ENCODE data around the gene SFXN5. TPM values are rescaled to one million over a fixed set of nuclear protein-coding genes. Genes with fewer than 3 reads are reported as not detected.

Gene SFXN5
- total and polyA plus RNA-seq, 2 of the 4 experiments (the other 2 are of a cell fraction) = 8.6 to 17.0 TPM

DNA sequence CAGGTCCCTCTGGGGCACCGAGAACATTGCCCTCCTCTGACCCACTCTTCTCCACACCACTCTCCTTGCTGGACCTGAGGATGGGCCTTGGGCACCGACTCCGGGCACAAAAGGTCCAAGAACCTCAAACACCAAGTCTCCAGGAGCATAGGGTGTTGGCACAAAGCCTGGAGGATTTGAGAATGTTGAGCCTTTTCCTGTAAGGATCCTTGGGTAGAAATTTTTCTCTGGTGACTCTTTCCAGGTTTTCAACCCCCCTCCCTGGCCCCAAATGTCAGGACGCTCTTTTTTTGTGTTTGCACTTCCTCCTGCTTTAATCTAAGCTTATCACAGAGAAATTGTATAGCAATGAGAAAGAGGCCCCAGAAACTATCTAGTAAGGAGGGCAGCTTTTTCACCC lies 175.1 kb downstream of the SFXN5 start:
- H4K5ac ChIP-seq (ENCODE audit: low read depth, low read length) = no peak overlapping the region
- TF ChIP-seq FOS (IDR thresholded peaks at IDR 0.05; ENCODE audit: low read depth, low read length) = no peak
- no peak for TF ChIP-seq MAZ (IDR thresholded peaks at IDR 0.05; ENCODE audit: borderline replicate concordance, low read depth, low read length)
- TF ChIP-seq CHD1 (IDR thresholded peaks at IDR 0.05; ENCODE audit: low read depth, low read length) = no peak
- no peak for TF ChIP-seq RFX5 (IDR thresholded peaks at IDR 0.05; ENCODE audit: low read depth, low read length)
- no peak for TF ChIP-seq RCOR1 (IDR thresholded peaks at IDR 0.05; ENCODE audit: insufficient replicate concordance, low read length)
- TF ChIP-seq POLR2A (IDR thresholded peaks at IDR 0.05; ENCODE audit: low read depth, low read length) = no peak
- no peak for TF ChIP-seq CEBPB (IDR thresholded peaks at IDR 0.05; ENCODE audit: low read depth, low read length)
- TF ChIP-seq SMC3 (IDR thresholded peaks at IDR 0.05; ENCODE audit: low read depth, low read length) = no peak
- TF ChIP-seq MAFK (IDR thresholded peaks at IDR 0.05; ENCODE audit: low read depth, low read length) = no peak
- ChIA-PET POLR2A (ENCODE audit: unreplicated experiment) (no interaction called here), CTCF (interaction anchor here (0.7 to 0.8 kb wide), 2 partner anchors 78 to 260 kb away, joined by 3 read pairs; no protein-coding TSS in a partner anchor)
- no peaks in the 10 kb centered on the region; the same call in 1 of the 2 replicates for H3K36me3 ChIP-seq (ENCODE audit: control insufficient read depth, insufficient read depth, low read length)
- no CpG with 5 or more reads among the region's 4 CpGs for WGBS, 2 experiments (ENCODE audit: extremely low coverage in 2 of 2, insufficient read length in 1 of 2)
- intact Hi-C loops (cut with micrococcal nuclease) (no loop called here), in situ Hi-C loops (cut with MboI; ENCODE audit: low sequenced_read_pairs) (loop anchor here (25.0 kb wide), 1 partner anchor 1359 kb away; no protein-coding TSS in a partner anchor), dilution Hi-C loops (cut with HindIII; ENCODE audit: low sequenced_read_pairs, unreplicated experiment) (no loop called here)
- H4K91ac ChIP-seq (ENCODE audit: insufficient read depth, low read depth, low read length) = no peak overlapping the region
- no peaks in the 10 kb centered on the region for H3K79me1 ChIP-seq (ENCODE audit: low read depth in 1 of 2, low read length in 2 of 2)
- peaks cover 55% of the 10 kb centered on the region for H3K27me3 ChIP-seq (ENCODE audit: control insufficient read depth, insufficient read depth, low read length)
- H3K4me2 ChIP-seq (ENCODE audit: low read depth, low read length) = no peak overlapping the region
- no peaks in the 10 kb centered on the region for H4K20me1 ChIP-seq (ENCODE audit: insufficient read depth, low read length)
- no peak overlapping the region for H3K4ac ChIP-seq (ENCODE audit: low read depth, low read length)
- no peak overlapping the region for H3K4me3 ChIP-seq (ENCODE audit: insufficient read depth, low read depth, low read length)
- no peak overlapping the region for H2BK5ac ChIP-seq (ENCODE audit: low read depth, low read length, poor library complexity, severe bottlenecking)
- no peak overlapping the region for H2AK5ac ChIP-seq (ENCODE audit: low read depth, low read length)
- no peak overlapping the region for H2BK15ac ChIP-seq (ENCODE audit: low read depth, low read length)
- no TSS peak for BruUV-seq (replicated peaks)
- no peak overlapping the region for H3K27ac ChIP-seq (ENCODE audit: insufficient read depth, low read length)
- H3K9me3 ChIP-seq (ENCODE audit: control insufficient read depth, insufficient read depth, low read length) = no peaks in the 10 kb centered on the region
- H2BK20ac ChIP-seq (ENCODE audit: low read depth, low read length) = no peak overlapping the region
- H4K8ac ChIP-seq (ENCODE audit: low read depth in 2 of 2, low read length in 2 of 2) = no peak overlapping the region
- DNase-seq = no peak
- H3K9me1 ChIP-seq (ENCODE audit: insufficient read depth, low read length) = no peaks in the 10 kb centered on the region
- H3K9ac ChIP-seq (ENCODE audit: low read depth, low read length) = no peak overlapping the region
- no peak overlapping the region for H2AFZ ChIP-seq (replicated peaks; ENCODE audit: low read length, poor library complexity)
- no peak overlapping the region for H2BK120ac ChIP-seq (ENCODE audit: low read depth, low read length)
- H3K18ac ChIP-seq (ENCODE audit: low read depth, low read length) = no peak overlapping the region
- no peak overlapping the region for H3K56ac ChIP-seq (ENCODE audit: extremely low read depth, insufficient read depth, low read length)
- no peak overlapping the region for H2AK9ac ChIP-seq (replicated peaks; ENCODE audit: low read depth, low read length, poor library complexity)
- ATAC-seq (ENCODE audit: low read depth) = no peak
- H3K23ac ChIP-seq (ENCODE audit: low read depth, low read length) = no peak overlapping the region
- peaks cover 3% of the 10 kb centered on the region; the same call in 1 of the 2 replicates for H3K4me1 ChIP-seq (ENCODE audit: control insufficient read depth, insufficient read depth, low read length)
- H3K14ac ChIP-seq (replicated peaks; ENCODE audit: low read depth, low read length) = no peak overlapping the region

All from IMR-90 (cell line).